ENCODE measurements around the gene ATG16L2.
A peak's percentile ranks its signal among the peaks of the same experiment; 100 is the strongest.

ATG16L2 gene

GRCh38 chr11:72841397-72841796, 27.2 kb downstream of the ATG16L2 start:
- DNase-seq (ENCODE audit: low read depth): no peak
- TF ChIP-seq CTCF (conservative IDR thresholded peaks at IDR 0.05; ENCODE audit: low read depth, low read length): no peak
- no peak overlapping the region for H3K4me3 ChIP-seq (ENCODE audit: low read depth, low read length)

- TF ChIP-seq CTCF (conservative IDR thresholded peaks at IDR 0.05; ENCODE audit: low read depth, low read length): no peak
- H3K4me3 ChIP-seq (ENCODE audit: low read depth, low read length): no peak overlapping the region
- DNase-seq (ENCODE audit: low read depth): no peak
Measured at GRCh38 chr11:72842126-72842525, 27.9 kb downstream of the ATG16L2 start.

GRCh38 chr11:72842653-72843330, 28.6 kb downstream of the ATG16L2 start:
- no peak for DNase-seq (ENCODE audit: low read depth)
- H3K4me3 ChIP-seq (ENCODE audit: low read depth, low read length): no peak overlapping the region
- TF ChIP-seq CTCF (conservative IDR thresholded peaks at IDR 0.05; ENCODE audit: low read depth, low read length): no peak

- no peak for DNase-seq (ENCODE audit: low read depth)
- TF ChIP-seq CTCF (conservative IDR thresholded peaks at IDR 0.05; ENCODE audit: low read depth, low read length): no peak
- no peak overlapping the region for H3K4me3 ChIP-seq (ENCODE audit: low read depth, low read length)
Measured at GRCh38 chr11:72844356-72844755, 30.1 kb downstream of the ATG16L2 start.

GRCh38 chr11:72848846-72849466, 34.7 kb downstream of the ATG16L2 start:
- TF ChIP-seq CTCF (conservative IDR thresholded peaks at IDR 0.05; ENCODE audit: low read depth, low read length): peak; percentile 80
- H3K4me3 ChIP-seq (ENCODE audit: low read depth, low read length): no peak overlapping the region
- peak; percentile 74 for DNase-seq (ENCODE audit: low read depth)

GRCh38 chr11:72850832-72851231, 36.6 kb downstream of the ATG16L2 start:
- DNase-seq (ENCODE audit: low read depth): no peak
- no peak overlapping the region for H3K4me3 ChIP-seq (ENCODE audit: low read depth, low read length)
- TF ChIP-seq CTCF (conservative IDR thresholded peaks at IDR 0.05; ENCODE audit: low read depth, low read length): no peak

GRCh38 chr11:72851726-72852125, 37.5 kb downstream of the ATG16L2 start:
- DNase-seq (ENCODE audit: low read depth): no peak
- no peak overlapping the region for H3K4me3 ChIP-seq (ENCODE audit: low read depth, low read length)
- TF ChIP-seq CTCF (conservative IDR thresholded peaks at IDR 0.05; ENCODE audit: low read depth, low read length): no peak
